Stimulated activated naive B cell treated with anti-CD40 and anti-IgM and Interleukin-4, amounts not matched to agents 10 μg/mL and 1 μg/mL and 100 μg/mL, for 72 hours (primary cell): ENCODE results near the gene NR1I2.

Experiments
- ATAC-seq, 2 donors: fragments of 150-1000 bp; cut with Tn5 transposase; replicated peaks; 2 replicates each; pipeline ENCODE4 v1.10.0; 2021; ENCODE audit warnings: moderate library complexity in 1 of 2
- DNase-seq: peaks from one replicate; pipeline ENCODE4 v3.0.0; 2021
- H3K27ac Mint-ChIP-seq: one replicate; pipeline ENCODE4 v1.8.0; 2022; ENCODE audit warnings: mild to moderate bottlenecking, mixed read lengths
- H3K27me3 Mint-ChIP-seq, 2 donors: one replicate each; pipeline ENCODE4 v1.8.0; 2022; ENCODE audit warnings: mixed read lengths in 2 of 2
- H3K36me3 Mint-ChIP-seq, 2 donors: one replicate each; pipeline ENCODE4 v1.8.0; 2022; ENCODE audit warnings: mixed read lengths in 2 of 2, mild to moderate bottlenecking in 1 of 2
- H3K4me1 Mint-ChIP-seq, 2 donors: one replicate each; pipeline ENCODE4 v1.8.0; 2022; ENCODE audit warnings: mixed read lengths in 2 of 2, mild to moderate bottlenecking in 1 of 2
- H3K4me3 Mint-ChIP-seq, 2 donors: one replicate each; pipeline ENCODE4 v1.8.0; 2022; ENCODE audit warnings: mild to moderate bottlenecking in 2 of 2, mixed read lengths in 2 of 2, moderate library complexity in 1 of 2
- H3K9me3 Mint-ChIP-seq, 2 donors: one replicate each; pipeline ENCODE4 v1.8.0; 2022; ENCODE audit warnings: mixed read lengths in 2 of 2, mild to moderate bottlenecking in 1 of 2

The NR1I2 gene

GRCh38 chr3:119818937-119819336 is 37.0 kb downstream of the NR1I2 start:
- Mint-ChIP-seq H3K4me1 (no peaks in the 10 kb centered on the region), H3K27me3 (peaks cover 6 to 10% of the 10 kb centered on the region in 2 donors), H3K36me3 (peaks cover 0 to 6% of the 10 kb centered on the region in 2 donors), H3K27ac (no peak overlapping the region), H3K9me3 (no peaks in the 10 kb centered on the region), H3K4me3 (no peak overlapping the region)
- DNase-seq (no peak), ATAC-seq (no peak)

GRCh38 chr3:119819806-119820205 is 37.9 kb downstream of the NR1I2 start:
- no peak for ATAC-seq
- Mint-ChIP-seq H3K27ac (peak overlapping the region; percentile 66), H3K4me3 (no peak overlapping the region), H3K4me1 (no peaks in the 10 kb centered on the region), H3K36me3 (peaks cover 2 to 8% of the 10 kb centered on the region in 2 donors), H3K27me3 (peaks cover 0 to 4% of the 10 kb centered on the region in 2 donors), H3K9me3 (no peaks in the 10 kb centered on the region)
- no peak for DNase-seq

- Mint-ChIP-seq H3K9me3 (no peaks in the 10 kb centered on the region), H3K4me1 (peaks cover 0 to 4% of the 10 kb centered on the region in 2 donors), H3K4me3 (no peak overlapping the region), H3K36me3 (peaks cover 9 to 23% of the 10 kb centered on the region in 2 donors), H3K27ac (no peak overlapping the region), H3K27me3 (no peaks in the 10 kb centered on the region)
- ATAC-seq (no peak), DNase-seq (no peak)
Observed at GRCh38 chr3:119825820-119826219, 43.9 kb downstream of the NR1I2 start.

GRCh38 chr3:119826711-119827608 is 45.1 kb downstream of the NR1I2 start:
- no peak for ATAC-seq
- no peaks in the 10 kb centered on the region for H3K27me3 Mint-ChIP-seq
- no peak overlapping the region for H3K4me3 Mint-ChIP-seq
- H3K36me3 Mint-ChIP-seq = peaks cover 9 to 26% of the 10 kb centered on the region in 2 donors
- no peak overlapping the region for H3K27ac Mint-ChIP-seq
- DNase-seq = no peak
- peaks cover 0 to 4% of the 10 kb centered on the region in 2 donors for H3K4me1 Mint-ChIP-seq
- H3K9me3 Mint-ChIP-seq = no peaks in the 10 kb centered on the region

- Mint-ChIP-seq H3K27me3 (no peaks in the 10 kb centered on the region), H3K36me3 (peaks cover 12 to 27% of the 10 kb centered on the region in 2 donors), H3K27ac (no peak overlapping the region), H3K9me3 (no peaks in the 10 kb centered on the region), H3K4me1 (peaks cover 2 to 4% of the 10 kb centered on the region in 2 donors), H3K4me3 (no peak overlapping the region)
- no peak for ATAC-seq
- DNase-seq = no peak
Observed at GRCh38 chr3:119829420-119829819, 47.5 kb downstream of the NR1I2 start.

- Mint-ChIP-seq H3K27me3 (no peaks in the 10 kb centered on the region), H3K27ac (no peak overlapping the region), H3K4me3 (no peak overlapping the region), H3K9me3 (no peaks in the 10 kb centered on the region), H3K4me1 (peaks cover 7 to 20% of the 10 kb centered on the region in 2 donors), H3K36me3 (peaks cover 8 to 24% of the 10 kb centered on the region in 2 donors)
- DNase-seq (no peak), ATAC-seq (no peak)
Observed at GRCh38 chr3:119831022-119831421, 49.1 kb downstream of the NR1I2 start.

GRCh38 chr3:119831941-119832371 is 50.1 kb downstream of the NR1I2 start:
- H3K4me1 Mint-ChIP-seq = peaks cover 7 to 22% of the 10 kb centered on the region in 2 donors
- DNase-seq (no peak), ATAC-seq (no peak)
- no peak overlapping the region for H3K27ac Mint-ChIP-seq
- H3K36me3 Mint-ChIP-seq = peaks cover 6 to 27% of the 10 kb centered on the region in 2 donors
- H3K4me3 Mint-ChIP-seq = no peak overlapping the region
- H3K9me3 Mint-ChIP-seq = no peaks in the 10 kb centered on the region
- no peaks in the 10 kb centered on the region for H3K27me3 Mint-ChIP-seq

DNA sequence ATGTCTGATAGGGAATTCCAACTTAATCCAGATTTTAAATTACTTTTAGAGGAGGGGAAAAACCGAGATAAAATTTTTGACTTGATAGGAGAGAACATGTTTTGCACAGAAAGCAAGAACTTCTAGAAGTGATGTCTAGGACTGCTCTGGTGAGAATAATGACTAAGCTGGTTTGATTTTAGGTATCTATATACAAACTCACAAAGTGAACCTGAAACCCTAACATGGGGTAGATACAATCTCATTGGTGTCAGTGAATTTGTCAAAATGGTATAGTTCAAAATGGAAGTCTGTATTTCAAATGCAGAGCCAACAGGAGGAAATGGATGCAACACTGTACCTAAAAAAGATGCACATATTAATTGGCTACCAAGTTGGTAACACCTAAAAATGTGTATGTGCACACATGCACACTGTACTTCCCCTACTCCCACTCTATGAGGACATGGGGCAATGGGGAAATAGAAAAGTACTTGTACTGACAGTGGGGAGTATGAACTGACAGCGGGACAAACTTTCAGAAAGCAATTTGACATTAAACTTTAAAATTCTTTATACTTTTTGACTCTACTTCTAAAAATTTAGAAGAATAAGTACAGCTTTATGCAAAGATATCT is 53.0 kb downstream of the NR1I2 start:
- peaks cover 12 to 30% of the 10 kb centered on the region in 2 donors for H3K36me3 Mint-ChIP-seq
- ATAC-seq = peak; percentile 46 to 47
- peaks cover 7 to 22% of the 10 kb centered on the region in 2 donors for H3K4me1 Mint-ChIP-seq
- H3K27me3 Mint-ChIP-seq = no peaks in the 10 kb centered on the region
- H3K4me3 Mint-ChIP-seq = no peak overlapping the region
- DNase-seq = no peak
- no peaks in the 10 kb centered on the region for H3K9me3 Mint-ChIP-seq
- peak overlapping the region; percentile 57 for H3K27ac Mint-ChIP-seq

DNA sequence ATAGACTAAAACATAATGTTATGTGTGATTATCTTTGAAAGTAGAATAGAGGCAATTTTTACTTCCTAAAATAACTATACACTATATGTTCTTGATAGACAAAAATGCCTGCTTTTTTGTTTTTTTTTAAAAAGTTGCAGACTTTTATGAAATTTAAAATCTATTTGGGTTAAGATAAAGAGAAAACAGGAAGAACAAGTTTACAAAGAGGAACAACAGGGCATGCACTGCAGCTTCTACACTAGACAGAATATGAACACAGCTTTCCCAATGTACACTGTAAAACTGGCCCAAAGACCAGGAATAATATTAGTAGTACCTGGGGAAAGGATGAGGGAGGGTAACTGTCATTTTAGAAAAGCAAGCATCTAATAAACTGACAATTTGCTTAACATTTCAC is 53.7 kb downstream of the NR1I2 start:
- Mint-ChIP-seq H3K9me3 (no peaks in the 10 kb centered on the region), H3K36me3 (peaks cover 15 to 27% of the 10 kb centered on the region in 2 donors), H3K27me3 (no peaks in the 10 kb centered on the region), H3K4me1 (peaks cover 7 to 19% of the 10 kb centered on the region in 2 donors), H3K27ac (no peak overlapping the region), H3K4me3 (no peak overlapping the region)
- DNase-seq (no peak), ATAC-seq (no peak)

GRCh38 chr3:119841808-119842471 is 60.0 kb downstream of the NR1I2 start:
- H3K9me3 Mint-ChIP-seq = no peaks in the 10 kb centered on the region
- H3K27ac Mint-ChIP-seq = no peak overlapping the region
- DNase-seq (no peak), ATAC-seq (no peak)
- H3K36me3 Mint-ChIP-seq = peaks cover 43 to 45% of the 10 kb centered on the region in 2 donors
- no peaks in the 10 kb centered on the region for H3K27me3 Mint-ChIP-seq
- peaks cover 10 to 19% of the 10 kb centered on the region in 2 donors for H3K4me1 Mint-ChIP-seq
- no peak overlapping the region for H3K4me3 Mint-ChIP-seq

DNA sequence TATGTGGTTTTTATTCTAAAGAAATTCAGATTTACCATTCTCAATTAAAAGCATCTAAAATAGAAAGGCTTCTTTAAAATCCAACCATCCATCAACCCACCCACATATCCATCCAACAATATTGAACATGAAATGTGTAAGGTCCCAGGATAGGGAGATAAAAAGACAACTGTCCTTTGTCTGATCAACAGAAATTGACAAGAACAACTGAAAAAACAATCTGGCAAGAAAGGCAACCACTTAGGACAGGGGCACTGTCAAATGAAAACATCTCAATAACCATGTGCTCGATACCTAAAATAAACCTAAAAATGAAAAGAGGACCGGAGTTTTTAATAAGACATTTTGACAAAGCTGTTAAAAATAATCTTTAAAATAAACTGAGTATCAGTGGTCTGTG is 67.2 kb downstream of the NR1I2 start:
- ATAC-seq (no peak), DNase-seq (no peak)
- Mint-ChIP-seq H3K36me3 (peaks cover 39 to 58% of the 10 kb centered on the region in 2 donors), H3K27ac (no peak overlapping the region), H3K27me3 (no peaks in the 10 kb centered on the region), H3K4me1 (peaks cover 10 to 19% of the 10 kb centered on the region in 2 donors), H3K9me3 (no peaks in the 10 kb centered on the region), H3K4me3 (no peak overlapping the region)

GRCh38 chr3:119856695-119857094 is 74.8 kb downstream of the NR1I2 start:
- DNase-seq (no peak), ATAC-seq (no peak)
- no peak overlapping the region for H3K27ac Mint-ChIP-seq
- peaks cover 8 to 13% of the 10 kb centered on the region in 2 donors for H3K9me3 Mint-ChIP-seq
- H3K36me3 Mint-ChIP-seq = peaks cover 45 to 73% of the 10 kb centered on the region in 2 donors
- no peaks in the 10 kb centered on the region for H3K4me1 Mint-ChIP-seq
- no peaks in the 10 kb centered on the region for H3K27me3 Mint-ChIP-seq
- no peak overlapping the region for H3K4me3 Mint-ChIP-seq

DNA sequence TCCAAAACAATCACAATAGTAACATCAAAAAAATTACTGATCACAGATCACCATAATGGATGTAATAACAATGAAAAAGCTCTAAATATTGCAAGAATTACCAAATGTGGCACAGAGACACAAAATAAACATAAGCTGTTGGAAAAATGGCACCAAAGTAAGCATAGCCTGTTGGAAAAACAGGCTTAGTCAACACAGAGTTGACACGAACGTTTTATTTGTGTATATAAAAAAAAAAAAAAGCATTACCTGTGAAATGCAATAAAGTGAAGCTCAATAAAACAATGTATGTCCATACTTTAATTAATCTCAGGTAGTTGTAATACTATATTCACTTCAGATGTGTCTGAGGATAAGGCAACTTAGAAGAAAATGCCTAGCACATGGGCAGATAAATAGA is 77.1 kb downstream of the NR1I2 start:
- Mint-ChIP-seq H3K9me3 (peaks cover 8 to 13% of the 10 kb centered on the region in 2 donors), H3K4me3 (no peak overlapping the region)

GRCh38 chr3:119859728-119860127 is 77.8 kb downstream of the NR1I2 start:
- Mint-ChIP-seq H3K27ac (no peak overlapping the region), H3K27me3 (no peaks in the 10 kb centered on the region), H3K4me1 (no peaks in the 10 kb centered on the region), H3K36me3 (peaks cover 46 to 74% of the 10 kb centered on the region in 2 donors), H3K4me3 (no peak overlapping the region), H3K9me3 (peaks cover 8 to 12% of the 10 kb centered on the region in 2 donors)
- DNase-seq (no peak), ATAC-seq (no peak)

More for the DNA sequence above, 77.1 kb downstream of the NR1I2 start:
- no peaks in the 10 kb centered on the region for H3K27me3 Mint-ChIP-seq
- no peak for ATAC-seq
- no peaks in the 10 kb centered on the region for H3K4me1 Mint-ChIP-seq
- no peak overlapping the region for H3K27ac Mint-ChIP-seq
- H3K36me3 Mint-ChIP-seq = peaks cover 53 to 76% of the 10 kb centered on the region in 2 donors
- no peak for DNase-seq
